ENCODE data around the gene DHDDS.

DHDDS gene

DNA sequence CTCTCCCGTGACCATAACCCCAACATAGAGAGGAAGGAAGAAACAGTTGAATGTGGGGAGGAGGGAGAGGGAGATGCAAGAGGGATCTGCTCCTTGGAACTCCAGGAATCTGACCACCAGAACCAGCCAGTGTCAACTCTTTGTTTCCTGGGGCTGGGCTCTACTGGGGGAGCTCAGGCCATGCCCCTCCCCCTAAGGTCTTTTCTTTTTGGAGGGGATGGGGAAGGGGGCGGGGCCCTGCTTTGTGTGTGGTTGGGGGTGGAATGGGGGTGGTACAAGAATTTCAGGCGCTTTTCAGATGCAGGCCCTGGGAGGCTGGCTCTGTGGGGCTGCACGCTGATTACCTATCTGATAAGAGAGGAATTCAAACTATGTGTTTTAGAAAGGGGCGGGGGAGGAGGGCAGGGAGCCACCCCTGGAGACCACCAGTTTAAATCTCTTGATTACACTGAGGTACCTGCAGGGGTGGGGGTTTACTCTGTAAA, 13.2 kb upstream of the DHDDS start:
- no peak for DNase-seq

DNA sequence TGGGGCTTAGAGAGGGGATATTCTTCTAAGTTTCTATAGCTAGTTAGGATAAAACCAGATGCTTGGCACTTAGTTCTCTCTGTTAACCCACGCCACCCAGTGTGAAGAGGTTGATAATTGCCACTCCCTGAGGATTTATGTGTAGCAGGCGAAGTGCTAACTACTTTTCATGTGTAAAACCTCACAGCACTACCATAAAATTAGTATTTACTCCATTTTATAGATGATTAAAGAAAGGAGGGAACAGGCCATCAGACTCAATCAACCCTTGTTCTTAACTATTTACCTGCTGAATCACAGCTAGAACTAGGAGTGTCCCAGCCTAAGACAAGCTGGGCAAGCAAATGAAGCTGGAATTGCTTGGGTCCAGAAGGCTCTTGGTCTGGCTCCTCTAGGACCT, 12.6 kb upstream of the DHDDS start:
- no peak for DNase-seq

DNA sequence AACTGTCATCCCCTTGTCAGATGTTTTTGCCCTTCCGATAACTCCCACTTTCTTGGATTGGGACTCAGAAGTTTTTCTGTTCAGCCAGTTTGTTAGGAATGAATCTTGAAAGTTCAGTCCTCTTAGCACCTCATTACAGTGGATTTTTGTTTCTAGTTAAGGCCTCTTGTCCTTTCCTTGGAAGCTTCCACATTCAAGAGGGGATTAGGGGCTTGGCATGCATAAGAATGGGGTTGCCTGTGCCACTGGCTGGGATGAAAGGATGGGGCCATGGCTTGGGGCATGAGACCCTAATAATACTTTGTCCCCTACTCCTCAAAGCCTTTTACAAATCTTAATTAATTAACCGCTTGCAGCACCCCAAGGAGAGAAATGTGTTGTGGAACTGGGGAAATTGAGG, 2.4 kb upstream of the DHDDS start:
- DNase-seq: no peak

DNA sequence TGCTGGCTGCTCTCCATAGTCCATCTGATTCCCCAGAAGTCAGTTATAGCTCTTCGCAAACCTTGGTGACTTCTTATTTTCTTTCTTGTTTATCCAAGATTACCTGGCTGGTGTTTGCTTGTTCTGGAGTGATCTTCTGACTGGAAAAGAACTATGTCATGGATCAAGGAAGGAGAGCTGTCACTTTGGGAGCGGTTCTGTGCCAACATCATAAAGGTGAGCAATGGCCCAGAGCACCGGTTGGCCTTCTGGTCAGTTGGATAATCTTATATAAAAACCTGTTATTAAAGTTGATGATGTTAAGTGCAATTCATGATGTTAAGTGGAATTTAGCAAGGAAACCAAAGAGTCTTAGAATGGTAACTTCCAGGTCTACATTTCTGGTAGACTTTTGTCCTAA, 672 bp downstream of the DHDDS start:
- no peak for DNase-seq

DNA sequence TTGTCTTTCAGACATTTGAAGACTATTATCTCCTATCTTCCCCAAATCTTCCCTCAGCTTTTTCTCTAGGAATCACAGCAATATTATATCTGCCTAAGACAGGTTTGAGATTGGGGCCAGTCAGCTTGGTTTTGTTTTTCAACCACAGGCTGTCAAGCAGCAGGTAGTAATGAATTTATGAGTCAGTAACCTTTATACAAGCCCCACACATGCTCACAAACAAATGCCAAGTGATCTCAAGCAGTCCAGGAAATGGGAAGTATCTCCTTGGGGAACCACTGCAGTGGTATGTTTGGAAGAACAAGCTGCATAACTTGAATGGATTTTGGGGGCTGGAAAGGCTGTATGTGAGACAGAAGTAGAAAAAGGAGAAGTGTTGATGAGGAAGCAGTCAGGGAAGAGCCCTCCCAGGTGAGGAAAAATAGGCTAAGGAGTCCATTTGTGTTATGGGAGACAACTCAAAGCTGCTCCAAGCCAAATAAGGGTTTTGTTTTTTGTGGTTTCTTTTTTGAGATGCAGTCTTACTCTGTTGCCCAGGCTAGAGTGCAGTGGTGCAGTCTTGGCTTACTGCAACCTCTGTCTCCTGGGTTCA, 2.1 kb downstream of the DHDDS start:
- no peak for DNase-seq

DNA sequence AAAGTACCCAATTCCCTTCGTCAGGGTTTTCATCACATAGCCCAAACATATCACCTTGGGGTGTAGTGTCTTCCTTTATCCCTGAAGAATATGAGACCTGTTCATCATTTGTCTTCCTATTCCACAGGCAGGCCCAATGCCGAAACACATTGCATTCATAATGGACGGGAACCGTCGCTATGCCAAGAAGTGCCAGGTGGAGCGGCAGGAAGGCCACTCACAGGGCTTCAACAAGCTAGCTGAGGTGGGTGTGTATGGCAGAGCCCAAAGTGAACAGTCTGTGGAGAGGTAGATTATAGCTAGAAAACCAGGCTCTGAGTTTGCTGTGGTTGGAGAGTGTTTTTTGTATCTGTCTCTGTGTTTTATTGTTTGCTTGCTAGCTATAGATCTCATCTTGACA, 5.9 kb downstream of the DHDDS start:
- no peak for DNase-seq

DNA sequence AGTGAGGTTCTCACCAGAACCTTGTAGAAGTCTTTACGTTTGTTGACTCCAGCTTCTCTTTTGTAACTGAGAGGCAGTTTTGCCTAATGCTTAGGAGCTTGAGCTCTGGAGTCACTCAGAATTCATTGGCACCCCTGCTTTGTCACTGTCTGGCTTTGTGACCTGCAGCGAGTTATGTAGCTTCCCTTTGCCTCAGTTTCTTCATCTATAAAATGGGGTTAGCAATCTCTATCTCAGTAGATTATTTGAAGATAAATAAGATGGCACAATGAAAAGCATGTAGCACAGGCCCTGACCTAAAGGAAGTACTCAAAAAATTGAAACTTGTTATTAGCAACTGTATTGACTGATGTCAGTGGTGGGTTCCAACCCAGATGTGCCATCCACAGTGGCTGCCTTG, 8.1 kb downstream of the DHDDS start:
- DNase-seq: no peak

DNA sequence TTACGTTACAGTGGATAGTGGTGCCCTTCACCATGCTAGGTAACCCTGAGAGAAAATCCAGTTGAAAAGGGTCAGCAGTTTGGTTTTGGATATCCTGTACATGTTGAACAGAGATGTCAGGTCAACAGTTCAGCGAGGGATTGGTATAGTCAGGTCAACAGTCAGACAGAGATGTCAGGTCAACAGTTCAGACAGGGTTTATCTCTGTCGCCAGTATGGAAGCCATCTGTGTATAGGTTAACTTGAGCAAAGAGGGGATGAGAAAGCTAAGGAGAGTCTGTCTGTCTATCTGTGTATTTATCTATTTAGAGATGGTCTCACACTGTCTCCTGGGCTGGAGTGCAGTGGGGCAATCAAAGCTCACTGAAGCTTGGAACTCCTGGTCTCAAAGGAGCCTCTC, 17.7 kb downstream of the DHDDS start:
- DNase-seq: no peak

DNA sequence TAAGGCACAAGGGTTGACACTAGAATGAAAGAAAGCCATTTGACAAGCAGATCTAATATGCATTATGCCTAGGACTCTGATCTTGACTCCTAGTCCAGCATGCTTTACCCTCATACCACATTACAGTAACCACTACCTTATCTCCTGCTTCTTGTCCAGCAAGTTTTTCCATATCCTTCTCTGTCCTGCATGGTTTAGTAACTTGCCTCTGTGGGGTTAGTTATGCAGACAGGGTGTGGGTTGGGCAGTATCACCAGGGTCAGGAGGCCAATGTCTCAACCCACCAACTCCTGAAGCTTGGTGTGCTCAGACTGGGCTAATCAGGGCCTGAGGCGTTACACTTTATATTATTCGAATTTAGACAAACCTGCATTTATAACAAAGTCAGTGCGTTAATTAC, 18.8 kb downstream of the DHDDS start:
- DNase-seq: no peak

DNA sequence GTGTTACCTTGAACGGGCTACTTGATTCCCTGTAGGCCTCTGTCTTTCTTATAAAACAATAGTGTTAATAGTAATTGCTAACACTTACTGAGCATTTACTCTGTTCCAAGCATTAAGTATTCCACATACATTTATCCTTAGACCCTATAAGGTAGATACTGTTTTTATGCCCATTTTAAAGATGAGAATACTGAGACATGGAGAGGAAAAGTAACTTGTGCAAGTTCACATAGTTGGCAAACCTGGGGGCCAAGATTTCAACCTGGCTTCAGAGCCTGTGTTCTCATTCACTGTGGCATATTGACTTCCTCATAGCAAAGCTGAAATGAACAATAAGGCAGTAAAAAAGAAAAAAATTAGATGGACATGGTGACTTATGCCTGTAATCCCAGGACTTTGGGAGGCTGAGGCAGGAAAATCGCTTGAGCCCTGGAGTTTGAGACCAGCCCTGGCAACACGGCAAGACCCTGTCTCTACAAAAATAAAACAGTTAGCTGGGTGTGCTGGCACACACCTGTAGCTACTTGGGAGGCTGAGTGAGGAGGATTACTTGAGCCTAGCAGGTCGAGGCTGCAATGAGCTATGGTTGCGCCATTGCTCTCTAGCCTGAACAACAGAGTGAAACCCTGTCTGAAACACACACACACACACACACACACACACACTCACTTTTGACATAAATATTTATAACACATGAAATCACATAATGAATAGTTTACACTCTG, 20.5 kb downstream of the DHDDS start:
- no peak for DNase-seq

DNA sequence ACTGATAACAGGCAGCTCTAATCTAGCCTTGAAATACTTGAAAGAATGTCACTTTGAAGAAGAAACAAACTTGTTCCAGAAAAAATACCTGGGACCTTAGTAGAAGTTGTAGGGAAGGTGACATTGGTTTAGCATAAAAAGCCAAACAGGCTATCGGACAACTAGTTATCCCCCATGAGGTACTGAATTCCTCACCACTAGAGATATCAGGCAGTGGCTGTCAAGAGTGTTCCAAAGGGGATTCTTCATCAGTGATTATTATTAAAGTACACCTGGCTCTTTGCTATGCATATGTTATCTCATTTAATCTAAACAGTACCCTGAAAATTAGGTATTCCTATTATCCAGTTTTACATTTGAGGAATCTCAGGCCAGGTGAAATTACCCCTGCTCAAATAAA, 27.0 kb downstream of the DHDDS start:
- DNase-seq: no peak

DNA sequence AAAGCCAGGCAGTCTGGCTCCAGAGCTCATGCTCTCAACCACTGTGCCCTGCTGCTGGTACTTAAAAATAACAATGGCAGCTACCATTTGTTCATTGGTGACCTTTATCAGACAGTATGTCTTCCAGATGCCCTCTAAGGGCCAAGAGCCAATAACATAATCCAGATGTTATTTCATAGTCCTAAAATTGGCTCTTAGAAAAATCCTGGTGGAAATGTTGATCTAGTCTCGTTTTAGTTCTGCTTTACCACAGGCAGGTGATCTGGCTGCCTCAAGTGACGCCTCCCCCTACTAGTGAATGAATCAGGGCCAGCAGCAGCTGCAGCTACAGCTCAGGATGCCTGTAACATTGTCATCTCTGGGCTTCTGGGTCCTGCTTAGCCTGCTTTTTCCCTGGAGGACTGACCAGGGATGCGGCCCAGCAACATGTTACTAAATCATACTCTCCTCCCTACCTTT, 27.5 kb downstream of the DHDDS start:
- no peak for DNase-seq

DNA sequence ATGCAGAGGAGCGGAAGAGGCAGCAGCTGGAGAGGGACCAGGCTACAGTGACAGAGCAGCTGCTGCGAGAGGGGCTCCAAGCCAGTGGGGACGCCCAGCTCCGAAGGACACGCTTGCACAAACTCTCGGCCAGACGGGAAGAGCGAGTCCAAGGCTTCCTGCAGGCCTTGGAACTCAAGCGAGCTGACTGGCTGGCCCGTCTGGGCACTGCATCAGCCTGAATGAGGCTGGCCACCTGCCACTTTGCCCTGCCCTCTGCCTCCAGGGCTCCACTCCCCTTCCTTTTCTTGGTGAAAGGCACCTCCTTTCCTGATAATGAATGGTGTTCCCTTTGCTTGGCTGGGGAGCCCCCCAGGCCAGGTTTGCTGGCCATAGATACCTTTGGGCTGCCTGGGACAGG, 36.8 kb downstream of the DHDDS start:
- no peak for DNase-seq

DNA sequence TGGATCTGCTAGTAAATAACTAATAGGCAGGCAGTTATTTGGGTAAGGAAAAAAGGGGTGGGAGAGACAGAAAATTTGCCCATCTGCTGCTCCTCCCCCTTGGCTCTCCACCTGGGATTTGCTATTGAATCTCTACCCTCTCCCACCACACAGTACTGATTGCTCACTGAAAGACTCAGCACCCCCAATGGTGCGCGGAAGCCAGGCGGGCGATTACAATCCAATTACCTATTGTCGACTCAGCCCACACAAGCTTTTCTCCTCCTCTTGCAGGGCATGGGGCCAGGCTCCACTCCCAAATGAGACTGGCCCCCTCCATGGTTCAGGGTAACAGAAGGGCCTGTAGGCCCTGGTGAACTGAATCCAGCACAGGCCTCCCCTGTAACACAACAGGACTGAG, 37.4 kb downstream of the DHDDS start:
- no peak for DNase-seq

DNA sequence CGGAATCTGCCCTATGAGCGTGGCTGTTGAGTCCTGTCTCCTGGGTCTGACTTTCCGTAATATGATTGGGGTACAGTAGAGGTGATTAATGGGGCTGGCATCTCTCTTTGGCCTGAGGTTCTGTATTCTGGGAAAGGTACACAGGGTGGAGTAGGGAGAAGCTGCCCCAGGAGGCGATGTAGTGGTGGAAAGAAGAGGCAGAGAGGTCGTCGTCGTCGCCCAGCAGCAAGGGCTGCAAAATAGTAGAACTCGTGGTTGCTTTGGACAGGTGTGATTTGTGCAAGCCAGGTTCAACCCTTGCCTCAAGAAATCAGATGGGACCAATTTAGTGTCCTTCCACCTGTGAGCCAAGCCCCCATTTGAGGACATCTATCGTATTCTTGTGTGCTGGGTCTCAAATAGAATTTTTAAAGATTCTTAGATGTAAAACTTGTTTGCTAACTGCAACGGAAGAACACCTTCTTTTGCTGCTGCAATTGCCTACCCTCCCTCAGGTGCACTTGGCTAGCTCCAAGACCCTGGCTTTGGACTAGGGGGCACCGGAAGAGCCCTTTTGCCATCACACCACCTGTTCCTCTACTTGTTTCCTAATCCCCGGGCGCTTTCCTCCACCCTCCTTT, 38.9 kb downstream of the DHDDS start:
- DNase-seq: peak in 1 of 2 experiments; percentile 54

DNA sequence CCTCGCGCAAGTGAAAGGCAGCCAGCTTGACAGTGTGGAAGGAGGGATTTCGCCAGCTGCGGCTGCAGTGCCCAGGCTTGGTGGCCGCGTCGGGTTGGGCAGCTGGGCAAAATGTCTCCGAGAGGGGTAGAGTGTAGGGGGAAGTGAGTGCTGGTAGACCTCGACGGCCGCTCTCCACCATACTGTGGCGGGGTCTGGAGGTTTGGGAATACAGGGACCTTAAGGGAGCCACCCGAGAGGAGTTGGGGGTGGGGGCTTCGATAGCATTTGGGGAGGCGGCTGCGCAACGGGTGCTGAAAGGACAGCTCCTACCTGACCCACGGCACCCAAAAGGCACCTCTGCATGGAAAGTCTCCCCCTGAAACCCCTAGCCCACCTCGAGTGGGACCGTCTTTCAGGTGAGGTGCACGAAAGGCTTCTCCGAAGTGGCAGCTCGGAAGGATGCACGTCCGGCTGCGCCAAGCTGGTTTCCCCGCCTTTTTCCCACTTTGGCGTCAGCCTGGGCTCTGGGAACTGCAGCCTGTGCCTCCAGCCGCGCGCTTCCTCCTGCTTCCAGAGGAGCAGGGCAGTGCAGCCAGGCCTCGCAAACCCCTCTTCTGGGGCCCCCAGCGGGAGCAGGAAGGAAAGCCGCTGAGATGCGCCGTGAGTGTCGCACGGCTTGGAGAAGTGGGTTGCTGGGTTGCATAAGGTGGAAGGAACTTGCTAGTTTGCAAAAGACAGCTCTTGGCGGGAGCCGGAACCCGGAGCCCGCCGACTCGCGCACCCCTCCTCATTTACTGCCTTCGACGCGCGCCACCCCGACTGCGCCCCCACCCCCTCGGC, 39.6 kb downstream of the DHDDS start:
- DNase-seq: peak; percentile 81 to 91

DNA sequence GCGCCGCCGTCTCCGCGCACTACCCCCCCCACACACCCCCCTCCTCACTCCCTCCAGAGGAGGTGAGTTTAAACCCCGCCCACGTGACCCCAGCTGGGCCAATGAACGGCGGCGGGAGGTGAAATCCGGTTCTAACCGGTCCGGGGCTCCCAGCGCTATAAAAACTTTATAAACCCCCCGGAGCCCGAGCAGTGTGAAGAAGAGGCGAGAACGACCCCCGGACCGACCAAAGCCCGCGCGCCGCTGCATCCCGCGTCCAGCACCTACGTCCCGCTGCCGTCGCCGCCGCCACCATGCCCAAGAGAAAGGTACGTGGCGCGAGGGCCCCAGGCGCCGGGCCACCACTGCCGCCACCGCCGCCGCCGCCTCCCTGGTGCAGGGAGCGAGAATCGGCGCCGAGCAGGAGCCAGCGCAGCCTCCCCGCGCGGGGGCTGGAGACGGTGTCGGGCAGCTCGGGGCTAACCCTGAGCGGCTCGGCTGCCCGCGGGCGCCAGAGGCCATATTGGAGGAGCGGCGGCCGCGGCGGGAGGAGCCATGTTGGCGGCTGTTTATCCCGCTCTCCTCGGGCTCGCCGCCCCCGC, 40.3 kb downstream of the DHDDS start, which contains the start of gene HMGN2:
Gene HMGN2 (plus strand): TSS at position 121 of the 581 bp plus-strand sequence. CDS start 173 bp downstream, at position 294.
- DNase-seq: peak; percentile 77 to 97

DNA sequence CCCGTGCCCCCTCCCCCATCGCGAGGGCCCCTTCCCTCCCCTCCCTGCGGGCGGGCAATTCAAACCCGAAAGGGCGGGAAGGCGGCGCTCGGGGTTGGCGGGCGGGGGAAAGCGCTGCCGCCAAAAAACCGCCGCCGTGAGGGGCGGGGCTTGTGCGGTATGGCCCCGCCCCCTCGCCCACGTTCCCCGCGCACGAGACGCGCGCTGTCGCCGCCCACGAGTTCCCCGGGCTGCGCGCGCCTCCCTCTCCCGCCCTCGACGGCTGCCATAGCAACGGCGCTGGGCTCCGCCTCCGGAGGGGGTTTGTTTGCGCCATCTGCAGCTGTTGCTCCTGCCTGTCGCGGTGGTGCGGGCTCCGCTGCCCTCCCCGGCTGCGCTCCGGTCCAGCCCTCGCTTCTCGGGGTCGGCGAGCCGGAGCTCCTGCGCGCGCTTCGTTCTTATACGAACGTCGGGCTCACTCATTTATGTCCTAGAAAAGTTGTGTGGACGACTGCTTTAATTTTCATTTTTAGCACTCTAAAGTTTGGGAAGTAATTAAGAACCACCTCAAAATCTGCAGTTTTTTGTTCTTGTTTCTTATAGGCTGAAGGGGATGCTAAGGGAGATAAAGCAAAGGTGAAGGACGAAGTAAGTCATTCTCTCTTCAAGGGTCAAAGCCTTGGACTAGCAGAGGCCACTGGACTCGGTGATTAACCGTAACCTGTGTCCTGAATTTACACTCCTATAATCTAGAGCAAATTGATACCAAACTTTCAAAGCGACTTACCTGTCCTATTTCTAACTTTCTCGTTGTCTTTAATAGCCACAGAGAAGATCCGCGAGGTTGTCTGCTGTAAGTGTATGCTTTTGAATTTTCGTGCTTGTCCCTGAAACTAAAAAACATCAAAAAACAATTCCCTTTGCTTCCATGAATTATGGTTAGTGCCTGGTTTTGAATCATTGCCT, 41.1 kb downstream of the DHDDS start:
- peak; percentile 71 to 94 for DNase-seq

DNA sequence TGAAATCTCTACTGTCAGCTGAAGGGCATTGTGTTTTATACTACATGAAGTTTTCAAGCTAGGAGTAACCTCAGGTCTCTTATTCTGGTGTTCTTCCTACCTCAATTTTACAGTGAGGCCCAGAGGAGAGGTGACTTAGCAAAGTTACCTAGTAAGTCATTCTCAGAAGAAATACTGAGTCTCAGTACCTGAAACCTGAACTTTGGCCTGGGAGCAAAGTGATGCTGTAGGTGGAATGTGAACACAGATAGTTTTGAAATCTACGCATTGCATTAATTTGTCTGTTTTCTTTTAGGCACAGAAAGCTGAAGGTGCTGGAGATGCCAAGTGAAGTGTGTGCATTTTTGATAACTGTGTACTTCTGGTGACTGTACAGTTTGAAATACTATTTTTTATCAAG, 42.7 kb downstream of the DHDDS start:
- no peak for DNase-seq

DNA sequence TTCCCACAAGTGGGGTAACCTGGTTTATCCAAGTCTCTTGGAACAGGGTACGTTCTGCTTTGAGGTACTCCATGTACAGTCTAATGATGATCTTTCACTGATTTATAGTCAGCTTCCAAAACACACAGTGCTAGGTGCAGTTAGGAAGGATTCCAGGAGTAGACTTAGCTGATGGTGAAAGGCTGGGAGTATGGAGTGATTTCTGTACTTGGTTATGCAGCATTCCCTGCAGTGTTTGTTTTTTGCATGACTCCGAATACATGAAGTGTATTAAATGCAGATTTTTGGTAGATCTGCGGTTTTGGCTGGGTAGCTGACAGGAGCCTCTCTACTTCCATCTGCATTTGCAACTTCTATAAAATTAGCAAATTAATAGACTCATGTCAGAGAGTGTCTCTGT, 43.9 kb downstream of the DHDDS start:
- DNase-seq: no peak

DNA sequence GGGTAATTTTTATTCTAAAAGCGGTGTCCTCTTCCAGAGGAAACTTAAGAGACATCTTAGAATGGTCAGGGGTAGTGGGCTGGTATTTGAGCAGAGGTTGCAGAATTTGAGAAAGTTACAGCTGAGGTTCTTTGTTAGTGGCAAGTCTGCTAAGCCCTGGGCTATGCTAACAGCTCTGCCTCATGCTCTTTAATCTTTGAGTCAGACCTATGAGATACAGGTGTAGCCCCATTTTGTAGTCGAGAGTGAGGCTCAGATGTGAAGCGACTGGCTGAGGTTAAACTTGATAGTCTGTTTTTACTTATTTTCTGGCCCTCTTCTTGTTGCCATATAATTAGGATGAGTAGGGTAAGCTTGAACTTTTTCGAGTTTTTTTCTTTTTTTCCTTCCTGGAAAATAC, 44.8 kb downstream of the DHDDS start:
- no peak for DNase-seq
